DND-41 (cell line): ENCODE measurements around the gene ADAMTSL4.

Experiments used
- ATAC-seq: fragments of 200-7000 bp; cut with Tn5 transposase; 3 replicates; pipeline ENCODE4 v1.9.1; 2021; ENCODE audit warnings: low read depth; ENCODE audit not compliant: insufficient read depth
- DNase-seq: peaks from one replicate; pipeline ENCODE4 v3.0.0-alpha.2; 2020
- H2AFZ ChIP-seq: 2 replicates; pipeline ENCODE4 v1.6.0; 2012; ENCODE audit warnings: low read depth, low read length
- H3K27ac ChIP-seq: 2 replicates; pipeline ENCODE4 v1.5.1; 2012; ENCODE audit warnings: low read length, inconsistent platforms
- H3K27me3 ChIP-seq: fragments of 200-600 bp; sonication (generic); 2 replicates; pipeline ENCODE4 v1.6.0; 2012; ENCODE audit warnings: low read length, mild to moderate bottlenecking, inconsistent platforms; ENCODE audit not compliant: insufficient read depth, poor library complexity
- H3K36me3 ChIP-seq: 2 replicates; pipeline ENCODE4 v1.5.1; 2012; ENCODE audit warnings: low read length, inconsistent platforms; ENCODE audit not compliant: insufficient read depth
- H3K4me1 ChIP-seq: 2 replicates; pipeline ENCODE4 v1.5.1; 2012; ENCODE audit warnings: mild to moderate bottlenecking, low read length; ENCODE audit not compliant: insufficient read depth
- H3K4me2 ChIP-seq: 2 replicates; pipeline ENCODE4 v1.6.0; 2012; ENCODE audit warnings: mild to moderate bottlenecking, moderate library complexity, low read length, inconsistent platforms; ENCODE audit not compliant: insufficient read depth
- H3K4me3 ChIP-seq, 2 experiments: fragments of 200-600 bp in 1 of 2; shearing (Covaris generic) in 1 of 2; 2 replicates each; pipeline ENCODE4 v1.5.1; 2012 to 2016; ENCODE audit warnings: inconsistent platforms in 2 of 2, low read length in 2 of 2, mild to moderate bottlenecking in 2 of 2, low read depth in 1 of 2, moderate library complexity in 1 of 2
- H3K79me2 ChIP-seq: 2 replicates; pipeline ENCODE4 v1.6.0; 2012; ENCODE audit warnings: low read length, inconsistent platforms; ENCODE audit not compliant: insufficient read depth
- H3K9ac ChIP-seq: 2 replicates; pipeline ENCODE4 v1.6.0; 2012; ENCODE audit warnings: low read depth, mild to moderate bottlenecking, inconsistent platforms, low read length, moderate library complexity
- H3K9me3 ChIP-seq: 2 replicates; pipeline ENCODE4 v1.5.1; 2012; ENCODE audit warnings: low read length, moderate library complexity, mild to moderate bottlenecking, inconsistent platforms; ENCODE audit not compliant: insufficient read depth, severe bottlenecking
- H4K20me1 ChIP-seq: 2 replicates; pipeline ENCODE4 v1.6.0; 2012; ENCODE audit warnings: low read length; ENCODE audit not compliant: insufficient read depth
- EZH2 ChIP-seq: IDR thresholded peaks from 3 replicates; pipeline ENCODE4 v1.6.1; 2012; ENCODE audit warnings: borderline replicate concordance, low read depth, mild to moderate bottlenecking, moderate library complexity, low read length, inconsistent platforms; ENCODE audit not compliant: severe bottlenecking
- TF ChIP-seq, protein P1 (sequence below): IDR thresholded peaks from 2 replicates; pipeline ENCODE4 v1.5.1; 2012; ENCODE audit warnings: borderline replicate concordance, low read length, moderate library complexity, mild to moderate bottlenecking; ENCODE audit not compliant: poor library complexity, severe bottlenecking; ENCODE audit errors: extremely low read depth

ADAMTSL4 gene

DNA sequence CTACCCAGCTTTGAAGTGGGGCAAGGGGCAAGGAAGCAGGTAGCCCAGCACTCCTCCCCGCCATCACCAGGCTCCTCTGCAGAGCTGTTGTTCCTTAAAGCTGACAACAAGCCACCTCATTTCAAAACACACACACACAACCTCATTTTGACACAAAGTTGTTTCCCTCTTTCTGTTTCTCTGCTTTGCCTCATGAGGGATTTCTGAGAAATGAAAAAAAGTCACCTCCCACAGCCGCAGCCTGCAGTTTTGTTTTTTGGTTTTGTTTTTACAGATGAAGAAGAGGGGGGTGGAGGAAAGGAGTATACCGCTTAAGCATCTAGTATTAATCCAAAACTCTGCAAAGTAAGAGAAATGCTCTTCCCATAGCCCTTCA lies 18.1 kb downstream of the ADAMTSL4 start:
- H3K4me2 ChIP-seq: peak overlapping the region; percentile 74
- no peaks in the 10 kb centered on the region for H3K9me3 ChIP-seq
- DNase-seq: peak; percentile 73
- no peaks in the 10 kb centered on the region for H3K27me3 ChIP-seq
- H3K27ac ChIP-seq: peak overlapping the region; percentile 87
- H4K20me1 ChIP-seq: peaks cover 10% of the 10 kb centered on the region; the same call in 1 of the 2 replicates
- H3K4me3 ChIP-seq: peak overlapping the region in 1 of 2 experiments; percentile 53; a peak in 2 of 4 replicates
- H3K36me3 ChIP-seq: peaks cover 4% of the 10 kb centered on the region; the same call in 1 of the 2 replicates
- ATAC-seq: peak; percentile 72
- peak overlapping the region; percentile 27; the same call in 1 of the 2 replicates for H2AFZ ChIP-seq
- H3K79me2 ChIP-seq: peaks cover 57% of the 10 kb centered on the region
- H3K9ac ChIP-seq: peak overlapping the region; percentile 49
- peaks cover 75% of the 10 kb centered on the region for H3K4me1 ChIP-seq
- TF ChIP-seq, protein P1, sequence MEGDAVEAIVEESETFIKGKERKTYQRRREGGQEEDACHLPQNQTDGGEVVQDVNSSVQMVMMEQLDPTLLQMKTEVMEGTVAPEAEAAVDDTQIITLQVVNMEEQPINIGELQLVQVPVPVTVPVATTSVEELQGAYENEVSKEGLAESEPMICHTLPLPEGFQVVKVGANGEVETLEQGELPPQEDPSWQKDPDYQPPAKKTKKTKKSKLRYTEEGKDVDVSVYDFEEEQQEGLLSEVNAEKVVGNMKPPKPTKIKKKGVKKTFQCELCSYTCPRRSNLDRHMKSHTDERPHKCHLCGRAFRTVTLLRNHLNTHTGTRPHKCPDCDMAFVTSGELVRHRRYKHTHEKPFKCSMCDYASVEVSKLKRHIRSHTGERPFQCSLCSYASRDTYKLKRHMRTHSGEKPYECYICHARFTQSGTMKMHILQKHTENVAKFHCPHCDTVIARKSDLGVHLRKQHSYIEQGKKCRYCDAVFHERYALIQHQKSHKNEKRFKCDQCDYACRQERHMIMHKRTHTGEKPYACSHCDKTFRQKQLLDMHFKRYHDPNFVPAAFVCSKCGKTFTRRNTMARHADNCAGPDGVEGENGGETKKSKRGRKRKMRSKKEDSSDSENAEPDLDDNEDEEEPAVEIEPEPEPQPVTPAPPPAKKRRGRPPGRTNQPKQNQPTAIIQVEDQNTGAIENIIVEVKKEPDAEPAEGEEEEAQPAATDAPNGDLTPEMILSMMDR: no peak
- no peak for TF ChIP-seq EZH2

DNA sequence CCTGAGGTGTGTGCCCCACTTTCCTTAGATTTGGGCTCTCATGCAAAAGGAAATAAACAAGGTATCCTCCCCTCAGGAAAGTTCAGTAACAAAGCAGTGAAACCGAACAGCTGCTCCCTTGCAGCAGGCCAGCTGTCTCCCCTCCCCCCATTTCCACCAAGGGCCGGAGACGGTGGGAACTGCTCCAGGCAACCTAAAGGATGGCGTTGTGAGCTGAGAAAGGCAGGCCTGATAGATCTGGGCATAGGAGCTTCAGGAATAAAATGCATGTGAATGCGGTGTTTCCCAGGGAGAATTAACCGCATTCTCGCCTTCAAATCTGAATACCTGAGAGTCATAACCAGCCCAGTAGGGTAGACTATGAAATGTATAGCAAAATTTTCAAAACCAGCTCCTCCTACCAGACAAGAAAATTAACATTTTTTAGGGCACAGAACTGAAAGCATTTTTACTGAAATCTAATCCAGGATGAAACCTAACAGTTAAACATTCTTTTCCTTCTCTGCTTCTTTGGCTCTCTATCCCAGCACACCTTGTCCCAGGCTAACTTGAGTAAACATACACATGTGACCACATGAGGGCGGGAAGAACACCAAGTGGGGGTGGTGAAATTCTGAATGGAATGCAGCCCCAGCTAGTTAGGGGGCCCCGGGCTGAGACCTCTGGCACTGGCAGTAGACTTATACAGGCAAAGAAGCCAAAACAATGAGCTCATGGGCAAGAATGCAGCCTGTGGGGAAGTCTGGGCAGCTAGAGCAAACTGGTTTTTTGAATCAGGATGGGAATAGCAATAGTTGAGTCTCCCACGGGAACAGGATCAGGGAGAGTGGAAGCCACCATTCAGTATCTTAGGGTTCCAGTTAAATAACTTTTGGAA lies 18.7 kb downstream of the ADAMTSL4 start:
- H3K4me3 ChIP-seq: peak overlapping the region; percentile 0 to 53; a peak in 2 of 4 replicates
- ATAC-seq: peak; percentile 61
- no peaks in the 10 kb centered on the region for H3K27me3 ChIP-seq
- H3K4me1 ChIP-seq: peaks cover 73% of the 10 kb centered on the region
- peaks cover 10% of the 10 kb centered on the region; the same call in 1 of the 2 replicates for H4K20me1 ChIP-seq
- peak overlapping the region; percentile 7; the same call in 1 of the 2 replicates for H2AFZ ChIP-seq
- H3K9ac ChIP-seq: peak overlapping the region; percentile 49
- peak; percentile 77 for DNase-seq
- no peaks in the 10 kb centered on the region for H3K9me3 ChIP-seq
- TF ChIP-seq, protein P1: no peak
- no peak for TF ChIP-seq EZH2
- peaks cover 59% of the 10 kb centered on the region for H3K79me2 ChIP-seq
- H3K36me3 ChIP-seq: peaks cover 9% of the 10 kb centered on the region
- H3K4me2 ChIP-seq: peak overlapping the region; percentile 74
- H3K27ac ChIP-seq: peak overlapping the region; percentile 87

DNA sequence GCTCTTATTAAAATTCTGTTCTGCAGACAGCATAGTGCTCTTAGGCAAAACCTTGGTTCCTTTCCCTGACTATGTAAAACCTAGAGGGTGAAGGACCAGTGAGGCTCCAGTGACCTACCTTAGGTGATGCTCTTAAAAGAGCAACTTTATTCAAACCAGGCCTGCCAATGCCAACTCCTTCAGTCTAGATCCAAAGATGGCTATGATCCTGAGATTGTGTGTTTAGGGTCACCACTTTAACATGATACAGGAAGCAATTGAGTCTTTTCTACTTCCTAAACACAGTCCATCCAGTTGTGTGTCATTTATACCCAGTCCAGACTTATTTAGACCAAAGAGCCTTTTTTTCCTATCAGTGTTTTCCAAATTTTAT lies 19.4 kb downstream of the ADAMTSL4 start:
- Histone ChIP-seq H3K4me2 (peak overlapping the region; percentile 74), H3K27me3 (no peaks in the 10 kb centered on the region), H3K4me3 (peak overlapping the region in 1 of 2 experiments; percentile 53; a peak in 2 of 4 replicates), H4K20me1 (peaks cover 14% of the 10 kb centered on the region; the same call in 1 of the 2 replicates), H3K79me2 (peaks cover 62% of the 10 kb centered on the region), H2AFZ (no peak overlapping the region; the same call in 1 of the 2 replicates), H3K4me1 (peaks cover 67% of the 10 kb centered on the region), H3K36me3 (peaks cover 15% of the 10 kb centered on the region), H3K27ac (peak overlapping the region; percentile 87), H3K9ac (peak overlapping the region; percentile 49), H3K9me3 (no peaks in the 10 kb centered on the region)
- DNase-seq (no peak), ATAC-seq (0 out of 3 replicates have a peak, but pooled peaks have one; percentile 1)
- no peak for TF ChIP-seq EZH2
- TF ChIP-seq, protein P1: no peak
